ENCODE data around the gene TYRO3. TPM values are rescaled to one million over a fixed set of nuclear protein-coding genes. Genes with fewer than 3 reads are reported as not detected.

The TYRO3 gene
- total and polyA plus RNA-seq, 9 donors: 37.7 to 265 (median 109) TPM

DNA sequence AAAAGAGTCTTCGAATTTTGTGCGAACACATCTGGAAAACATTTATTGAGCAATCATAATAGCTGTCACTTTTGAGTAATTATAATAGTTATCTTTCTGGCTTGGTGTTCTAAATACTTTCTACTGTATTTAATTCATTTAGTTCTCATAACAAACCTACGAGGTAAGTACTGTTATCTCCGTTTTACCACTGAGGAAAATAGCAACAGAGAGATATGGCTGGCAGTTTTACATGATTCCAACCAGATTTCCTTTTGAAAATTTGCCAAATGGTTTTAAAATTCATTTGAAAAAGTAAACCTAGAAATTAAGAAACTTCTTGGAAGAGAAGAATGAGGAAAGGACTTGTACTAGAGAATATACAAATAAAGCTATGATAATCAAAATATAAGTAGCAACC, 63.9 kb downstream of the TYRO3 start:
- 14 to 21% (median 16%) methylated on average over 4 of the region's 4 CpGs for WGBS, 3 donors
- H3K4me3 ChIP-seq: no peak overlapping the region
- TF ChIP-seq POLR2A (IDR thresholded peaks at IDR 0.05): no peak
- TF ChIP-seq, protein P1, sequence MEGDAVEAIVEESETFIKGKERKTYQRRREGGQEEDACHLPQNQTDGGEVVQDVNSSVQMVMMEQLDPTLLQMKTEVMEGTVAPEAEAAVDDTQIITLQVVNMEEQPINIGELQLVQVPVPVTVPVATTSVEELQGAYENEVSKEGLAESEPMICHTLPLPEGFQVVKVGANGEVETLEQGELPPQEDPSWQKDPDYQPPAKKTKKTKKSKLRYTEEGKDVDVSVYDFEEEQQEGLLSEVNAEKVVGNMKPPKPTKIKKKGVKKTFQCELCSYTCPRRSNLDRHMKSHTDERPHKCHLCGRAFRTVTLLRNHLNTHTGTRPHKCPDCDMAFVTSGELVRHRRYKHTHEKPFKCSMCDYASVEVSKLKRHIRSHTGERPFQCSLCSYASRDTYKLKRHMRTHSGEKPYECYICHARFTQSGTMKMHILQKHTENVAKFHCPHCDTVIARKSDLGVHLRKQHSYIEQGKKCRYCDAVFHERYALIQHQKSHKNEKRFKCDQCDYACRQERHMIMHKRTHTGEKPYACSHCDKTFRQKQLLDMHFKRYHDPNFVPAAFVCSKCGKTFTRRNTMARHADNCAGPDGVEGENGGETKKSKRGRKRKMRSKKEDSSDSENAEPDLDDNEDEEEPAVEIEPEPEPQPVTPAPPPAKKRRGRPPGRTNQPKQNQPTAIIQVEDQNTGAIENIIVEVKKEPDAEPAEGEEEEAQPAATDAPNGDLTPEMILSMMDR (IDR thresholded peaks at IDR 0.05): no peak
- no peaks in the 10 kb centered on the region for H3K36me3 ChIP-seq
- DNase-seq: no peak
- peaks cover 0 to 4% of the 10 kb centered on the region in 2 donors for H3K9me3 ChIP-seq
- no peaks in the 10 kb centered on the region for H3K4me1 ChIP-seq (ENCODE audit: insufficient read depth)
- no peaks in the 10 kb centered on the region for H3K27me3 ChIP-seq
- H3K27ac ChIP-seq: peak overlapping the region in 1 of 2 donors; percentile 98
- intact Hi-C loops (cut with DNase I): loop anchor here in 2 of 4 donors (5.0 kb wide), 1 partner anchor 39 kb away; the partner anchor contains the start of gene MGA (in 2 of the 2)

DNA sequence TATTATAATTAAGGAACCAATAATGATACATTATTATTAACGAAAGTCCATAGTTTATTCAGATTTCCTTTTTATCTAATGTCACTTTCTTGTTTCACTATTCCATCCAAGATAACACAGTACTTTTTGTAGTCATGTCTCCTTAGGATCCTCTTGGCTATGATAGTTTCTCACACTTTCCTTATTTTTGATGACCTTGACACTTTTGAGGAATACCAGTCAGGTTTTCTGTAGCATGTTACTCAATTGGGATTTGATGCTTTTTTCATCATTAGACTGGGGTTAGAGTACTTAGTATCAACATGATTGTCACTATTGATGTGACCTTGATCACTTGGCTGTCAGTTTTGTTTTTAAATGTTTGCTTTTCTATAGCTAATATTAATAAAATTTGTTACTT, 68.2 kb downstream of the TYRO3 start:
- Histone ChIP-seq H3K4me3 (no peak overlapping the region), H3K27ac (no peak overlapping the region), H3K27me3 (no peaks in the 10 kb centered on the region), H3K36me3 (no peaks in the 10 kb centered on the region), H3K9me3 (no peaks in the 10 kb centered on the region), H3K4me1 (ENCODE audit: insufficient read depth) (peaks cover 3% of the 10 kb centered on the region)
- DNase-seq: no peak
- TF ChIP-seq EP300 (IDR thresholded peaks at IDR 0.05): no peak
- TF ChIP-seq, protein P1 (IDR thresholded peaks at IDR 0.05): no peak
- TF ChIP-seq POLR2A (IDR thresholded peaks at IDR 0.05): no peak
- 95 to 100% (median 97%) methylated on average over 1 of the region's 1 CpG for WGBS, 3 donors
- intact Hi-C loops (cut with DNase I): no loop called here

DNA sequence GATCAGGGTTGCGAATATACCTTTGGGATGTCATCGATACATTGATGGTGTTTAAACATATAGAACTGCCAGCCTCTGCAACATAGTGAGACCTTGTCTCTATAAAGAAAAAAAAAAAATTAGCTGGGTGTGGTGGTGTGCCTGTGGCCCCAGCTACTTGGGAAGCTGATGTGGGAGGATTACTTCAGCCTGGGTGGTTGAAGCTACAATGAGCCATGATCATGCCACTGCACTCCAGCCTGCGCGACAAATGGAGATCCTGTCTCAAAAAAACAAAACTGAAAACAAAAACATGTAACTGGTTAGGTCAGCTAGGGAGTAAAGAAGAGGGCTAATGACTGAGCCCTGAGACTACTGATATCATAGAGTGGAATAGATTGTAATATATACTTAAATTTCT, 70.5 kb downstream of the TYRO3 start:
- no peaks in the 10 kb centered on the region for H3K9me3 ChIP-seq
- no peaks in the 10 kb centered on the region for H3K27me3 ChIP-seq
- no peak for DNase-seq
- intact Hi-C loops (cut with DNase I): no loop called here
- no peaks in the 10 kb centered on the region for H3K36me3 ChIP-seq
- H3K27ac ChIP-seq: no peak overlapping the region
- H3K4me1 ChIP-seq (ENCODE audit: insufficient read depth): peaks cover 7% of the 10 kb centered on the region
- H3K4me3 ChIP-seq: no peak overlapping the region
- TF ChIP-seq, protein P1 (IDR thresholded peaks at IDR 0.05): no peak
- TF ChIP-seq POLR2A (IDR thresholded peaks at IDR 0.05) (no peak), EP300 (IDR thresholded peaks at IDR 0.05) (no peak)
- WGBS, 3 donors: 83 to 89% (median 88%) methylated on average over 4 of the region's 4 CpGs

DNA sequence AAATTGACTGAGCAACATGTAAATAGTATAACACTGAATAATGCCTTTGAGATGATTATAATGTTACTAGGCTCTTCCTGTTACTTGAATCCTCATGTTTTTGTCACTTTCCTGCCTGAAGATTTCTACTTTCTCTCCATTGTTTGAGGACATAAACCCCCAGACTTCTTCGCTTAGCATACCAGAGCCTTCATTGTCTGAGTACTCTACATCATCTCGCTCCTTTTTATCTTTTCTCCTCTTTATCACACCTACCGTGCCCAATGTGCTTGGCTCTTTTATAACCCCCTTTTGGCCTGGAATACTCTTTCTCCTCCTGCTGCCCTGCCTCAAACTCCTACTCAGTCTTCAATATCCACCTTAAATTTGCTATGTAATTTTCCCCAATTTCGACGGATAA, 70.9 kb downstream of the TYRO3 start:
- 77 to 79% (median 79%) methylated on average over 5 of the region's 5 CpGs for WGBS, 3 donors
- TF ChIP-seq POLR2A (IDR thresholded peaks at IDR 0.05) (no peak), EP300 (IDR thresholded peaks at IDR 0.05) (no peak)
- TF ChIP-seq, protein P1 (IDR thresholded peaks at IDR 0.05): no peak
- Histone ChIP-seq H3K4me1 (ENCODE audit: insufficient read depth) (peaks cover 7% of the 10 kb centered on the region), H3K27me3 (no peaks in the 10 kb centered on the region), H3K9me3 (no peaks in the 10 kb centered on the region), H3K4me3 (no peak overlapping the region), H3K27ac (no peak overlapping the region), H3K36me3 (no peaks in the 10 kb centered on the region)
- no peak for DNase-seq
- intact Hi-C loops (cut with DNase I): no loop called here
